HG03354 (cell line): ENCODE results near the gene LRP11.
"Not testable (repeated sequence)": the region's sequence is repeated elsewhere in the genome, so short reads cannot be mapped to it uniquely, and the experiment has no call there.

Source experiments
- ATAC-seq: cut with Tn5 transposase; IDR thresholded peaks from one replicate; pipeline ENCODE4 v1.9.1; 2021; ENCODE audit warnings: mild to moderate bottlenecking; ENCODE audit not compliant: unreplicated experiment, poor library complexity, severe bottlenecking

The LRP11 gene

DNA sequence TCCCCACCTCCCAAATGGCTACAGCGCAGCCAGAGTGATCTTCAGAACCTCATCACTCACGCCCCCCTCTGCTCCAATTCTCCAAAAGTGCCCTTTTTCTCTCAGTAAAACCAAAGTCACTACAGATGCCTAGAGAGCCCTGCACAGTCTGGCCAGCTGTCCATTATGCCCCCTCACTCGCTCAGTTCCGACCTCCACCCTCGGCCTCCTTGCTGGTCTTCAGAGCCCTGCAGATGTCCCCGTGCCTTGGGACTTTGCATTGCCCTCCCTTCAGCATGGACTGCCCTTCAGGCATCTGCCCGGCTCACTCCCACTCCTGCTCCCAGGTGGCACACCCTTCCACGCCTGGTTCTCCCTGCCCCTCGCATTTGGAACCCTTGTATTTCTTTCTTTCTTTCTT lies 34.8 kb upstream of the LRP11 start:
- ATAC-seq = no peak

- no peak for ATAC-seq
Observed at GRCh38 chr6:149897855-149898744, 33.9 kb upstream of the LRP11 start, which contains the start of gene RAET1E. RAET1E (minus strand) TSS chr6:149898113; CDS start chr6:149890901, 7,212 bp downstream.

DNA sequence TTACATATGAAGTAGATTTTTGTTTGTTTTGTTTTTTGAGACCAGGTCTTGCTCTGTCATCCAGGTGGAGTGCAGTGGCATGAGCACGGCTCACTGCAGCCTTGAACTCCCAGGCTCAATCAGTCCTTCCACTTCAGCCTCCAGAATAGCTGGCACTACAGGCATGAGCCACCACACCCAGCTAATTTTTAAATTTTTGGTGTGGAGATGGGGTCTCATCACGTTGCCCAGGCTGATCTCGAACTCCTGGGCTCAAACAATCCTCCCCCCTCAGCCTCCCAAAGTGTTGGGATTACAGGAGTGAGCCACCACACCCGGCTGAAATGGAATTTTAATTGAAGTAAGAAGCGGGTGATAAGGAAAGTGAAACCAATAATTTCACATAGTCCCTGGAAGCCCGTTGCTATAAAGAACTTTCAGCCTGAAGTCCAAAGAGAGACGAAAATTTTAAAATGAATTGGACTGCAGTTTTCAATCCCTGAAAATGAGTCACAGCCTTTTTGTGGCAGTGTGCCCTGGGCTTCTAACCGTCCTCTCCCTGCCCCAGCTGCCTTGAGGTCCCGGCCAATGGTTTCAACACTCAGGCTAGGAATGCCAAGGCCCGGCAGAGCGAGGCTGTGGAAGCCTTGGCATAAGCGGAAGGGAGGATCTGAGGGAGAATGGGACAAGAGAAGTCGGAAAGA lies 33.0 kb upstream of the LRP11 start:
- no peak for ATAC-seq

DNA sequence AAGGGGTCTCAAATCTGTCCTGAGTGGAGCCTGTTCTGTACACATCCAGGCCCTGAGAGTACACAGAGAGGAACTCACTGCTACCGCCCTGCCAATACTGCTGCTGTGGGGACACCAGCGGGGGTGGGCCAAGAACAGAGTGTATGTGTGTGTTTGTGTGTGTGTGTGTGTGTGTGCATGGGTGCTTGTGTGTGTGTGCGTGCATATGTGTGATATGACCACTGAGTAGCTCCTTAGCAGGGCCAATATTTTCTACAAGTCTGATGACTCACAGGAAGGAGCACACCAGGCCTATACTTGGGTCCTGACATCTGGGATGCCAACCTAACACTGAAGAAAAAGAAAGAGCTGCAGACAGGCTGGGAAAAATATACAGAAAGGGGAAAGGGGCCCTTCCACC lies 32.3 kb upstream of the LRP11 start:
- no peak for ATAC-seq

GRCh38 chr6:149895833-149896271 lies 31.7 kb upstream of the LRP11 start:
- no peak for ATAC-seq

GRCh38 chr6:149895048-149895590 lies 31.0 kb upstream of the LRP11 start:
- no peak for ATAC-seq

- ATAC-seq = not testable (repeated sequence)
Observed at GRCh38 chr6:149891864-149892263, 27.7 kb upstream of the LRP11 start.

DNA sequence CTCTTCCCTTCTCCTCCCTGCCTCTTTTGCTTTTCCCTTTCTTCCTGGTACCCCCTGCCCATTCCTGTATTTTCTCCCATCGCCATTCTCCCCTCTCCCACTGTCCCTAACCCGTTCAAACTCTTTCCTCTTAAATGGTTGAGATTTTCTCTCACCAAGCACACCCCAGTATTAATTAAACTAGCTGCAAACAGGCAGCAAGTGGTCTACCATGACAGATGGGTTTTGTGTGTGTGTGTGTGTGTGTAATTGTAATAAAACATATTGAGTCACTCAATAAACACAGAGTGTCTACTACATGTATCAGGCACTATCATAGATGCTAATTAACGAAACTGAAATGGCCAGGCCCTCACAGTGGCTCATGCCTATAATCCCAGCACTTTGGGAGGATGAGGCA lies 27.1 kb upstream of the LRP11 start:
- ATAC-seq = no peak

DNA sequence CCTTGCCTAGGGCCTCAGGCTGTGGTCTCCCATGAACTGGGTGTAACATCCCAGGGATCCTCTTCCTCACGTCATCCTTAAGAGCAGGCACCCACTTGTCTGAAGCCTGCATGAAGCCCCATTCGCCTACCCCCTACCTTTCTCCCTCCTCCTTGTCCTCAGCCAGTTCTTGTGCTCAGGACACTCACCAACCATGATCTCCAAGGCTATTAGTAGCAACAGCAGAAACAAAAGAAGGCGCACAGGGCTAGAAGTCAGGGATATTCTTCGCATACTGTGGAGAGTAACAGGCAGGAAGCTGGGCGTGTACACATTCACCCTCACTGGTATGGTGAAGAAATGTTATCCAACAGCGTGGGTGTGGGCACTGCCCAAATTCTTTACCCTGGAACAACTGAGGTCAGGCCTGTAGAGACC lies 26.5 kb upstream of the LRP11 start:
- no peak for ATAC-seq

GRCh38 chr6:149889326-149889725 lies 25.2 kb upstream of the LRP11 start:
- no peak for ATAC-seq

DNA sequence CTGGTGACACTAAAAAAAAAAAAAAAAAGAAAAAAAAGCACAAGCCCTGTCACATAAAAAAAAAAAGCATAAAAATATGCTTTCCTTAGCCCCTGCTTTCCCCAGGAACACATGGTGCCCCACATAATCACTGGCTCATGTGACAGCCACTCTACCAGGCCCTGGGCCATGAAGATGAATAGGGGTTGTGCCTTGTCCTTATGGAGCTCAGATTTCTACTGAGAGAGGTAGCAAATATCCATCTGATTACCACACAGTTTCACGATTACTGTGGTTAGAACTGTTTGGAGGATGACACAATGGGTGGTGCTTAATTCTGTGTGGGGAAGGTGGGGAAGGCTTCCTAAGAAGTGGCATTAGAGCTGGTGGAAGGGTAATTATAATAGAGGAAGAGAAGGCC lies 24.5 kb upstream of the LRP11 start:
- no peak for ATAC-seq

- no peak for ATAC-seq
Observed at GRCh38 chr6:149888093-149888492, 23.9 kb upstream of the LRP11 start.

DNA sequence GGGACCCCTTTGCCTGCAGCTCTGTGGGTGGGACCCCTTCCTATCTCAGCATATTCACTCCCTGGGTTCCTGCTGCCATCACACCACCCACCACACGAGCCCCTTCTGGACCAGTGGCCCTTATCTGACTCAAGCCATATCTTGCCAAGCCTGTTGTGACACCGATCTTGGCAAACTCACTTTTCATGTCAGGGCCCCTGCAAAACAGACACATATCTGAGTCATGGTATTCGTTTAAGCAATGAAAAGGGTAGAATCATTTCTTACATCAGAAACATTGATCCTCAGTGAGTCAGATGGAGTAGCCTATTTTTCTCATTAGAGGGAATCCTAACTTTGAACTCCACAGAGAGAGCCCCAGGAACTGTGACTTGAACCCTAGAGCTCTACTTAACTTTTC lies 23.2 kb upstream of the LRP11 start:
- no peak for ATAC-seq

- no peak for ATAC-seq
Observed at GRCh38 chr6:149885888-149886287, 21.7 kb upstream of the LRP11 start.

DNA sequence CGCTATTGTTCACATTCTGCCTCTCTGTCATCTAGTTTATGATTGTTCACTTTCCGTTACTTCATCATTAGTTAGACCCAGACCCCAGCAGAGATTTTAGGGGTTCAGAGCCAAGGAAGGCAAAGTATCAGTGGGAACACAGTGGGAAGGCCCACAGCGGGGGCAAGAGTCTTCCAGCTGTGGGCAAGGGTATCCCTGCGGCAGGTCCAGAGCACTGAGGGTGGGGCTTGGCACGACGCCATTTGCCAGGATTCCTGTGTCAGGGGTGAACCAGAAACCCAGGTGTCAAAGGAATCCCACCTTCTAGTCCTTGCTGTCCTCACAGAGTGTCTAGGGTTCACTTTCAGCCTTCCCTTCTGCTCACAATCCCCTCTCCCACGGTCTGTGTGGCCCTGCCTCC lies 20.5 kb upstream of the LRP11 start:
- no peak for ATAC-seq

DNA sequence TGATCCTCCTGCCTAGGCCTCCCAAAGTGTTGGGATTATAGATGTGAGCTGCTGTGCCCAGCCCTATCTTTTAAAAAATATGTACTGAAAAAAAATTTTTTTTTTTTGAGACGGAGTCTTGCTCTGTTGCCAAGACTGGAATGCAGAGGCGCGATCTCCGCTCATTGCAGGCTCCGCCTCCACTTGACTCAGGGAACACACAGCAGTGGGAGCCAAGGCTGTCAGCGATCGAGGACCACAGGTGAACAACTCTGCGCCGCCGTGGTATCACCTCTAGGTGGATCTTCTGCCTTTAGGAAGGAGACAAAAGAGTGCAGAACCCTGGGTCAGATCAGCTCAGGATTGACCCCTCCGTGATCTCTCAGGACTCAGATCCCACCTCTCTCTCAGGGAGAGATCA lies 20.1 kb upstream of the LRP11 start:
- no peak for ATAC-seq

DNA sequence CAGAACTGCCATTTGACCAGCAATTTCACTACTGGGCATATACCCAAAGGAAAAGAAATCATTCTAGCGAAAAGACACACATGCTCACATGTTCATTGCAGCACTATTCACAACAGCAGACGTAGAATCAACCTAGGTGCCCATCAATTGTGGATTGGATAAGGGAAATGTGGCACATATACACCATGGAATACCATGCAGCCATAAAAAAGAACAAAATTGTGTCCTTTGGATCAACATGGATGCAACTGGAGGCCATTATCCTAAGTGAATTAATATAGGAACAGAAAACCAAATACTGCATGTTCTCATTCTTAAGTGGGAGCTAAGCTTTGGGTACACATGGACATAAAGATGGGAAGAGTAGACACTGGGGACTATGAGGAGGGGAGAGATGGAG lies 17.7 kb upstream of the LRP11 start:
- no peak for ATAC-seq

GRCh38 chr6:149881066-149881766 lies 17.1 kb upstream of the LRP11 start:
- no peak for ATAC-seq

DNA sequence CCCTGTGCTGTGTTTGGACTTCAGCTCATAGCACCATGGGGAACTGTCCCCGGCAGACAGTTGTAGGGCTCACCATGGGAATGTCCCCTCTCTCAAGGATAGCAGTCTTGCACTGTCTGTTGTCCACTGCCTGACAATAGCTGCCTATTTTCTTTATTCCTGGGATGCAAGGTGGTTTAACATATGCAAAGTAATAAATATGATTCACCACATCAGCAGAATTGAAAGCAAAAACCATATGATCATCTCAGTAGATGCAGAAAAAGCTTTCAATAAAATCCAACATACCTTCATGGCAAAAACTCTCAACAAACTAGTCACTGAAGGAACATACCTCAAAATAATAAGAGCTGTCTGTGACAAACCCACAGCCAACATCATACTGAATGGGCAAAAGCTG lies 13.5 kb upstream of the LRP11 start:
- no peak for ATAC-seq

- ATAC-seq = no peak
Observed at GRCh38 chr6:149876241-149876933, 12.2 kb upstream of the LRP11 start.
